Left renal pelvis (tissue), 4 donors: ENCODE results near the gene ZNF541. TPM values are rescaled to one million over a fixed set of nuclear protein-coding genes. Genes with fewer than 3 reads are reported as not detected.

Experiments used
- DNase-seq, 4 donors: peaks; one replicate each; pipeline ENCODE4 v3.0.0-alpha.2; 2013; ENCODE audit warnings: low read depth in 4 of 4, low spot score in 3 of 4
- polyA plus RNA-seq, 4 donors: library from polyadenylated mRNA; unstranded; fragments of 120-200 nt; gene quantifications; one replicate each; pipeline ENCODE4 v1.2.1, GENCODE V29; 2013; ENCODE audit not compliant: insufficient read length in 4 of 4

Gene ZNF541
- polyA plus RNA-seq, 4 donors: 0.19 to 0.50 (median 0.29) TPM

GRCh38 chr19:47549261-47549862, 23.6 kb downstream of the ZNF541 start:
- DNase-seq: no peak

DNA sequence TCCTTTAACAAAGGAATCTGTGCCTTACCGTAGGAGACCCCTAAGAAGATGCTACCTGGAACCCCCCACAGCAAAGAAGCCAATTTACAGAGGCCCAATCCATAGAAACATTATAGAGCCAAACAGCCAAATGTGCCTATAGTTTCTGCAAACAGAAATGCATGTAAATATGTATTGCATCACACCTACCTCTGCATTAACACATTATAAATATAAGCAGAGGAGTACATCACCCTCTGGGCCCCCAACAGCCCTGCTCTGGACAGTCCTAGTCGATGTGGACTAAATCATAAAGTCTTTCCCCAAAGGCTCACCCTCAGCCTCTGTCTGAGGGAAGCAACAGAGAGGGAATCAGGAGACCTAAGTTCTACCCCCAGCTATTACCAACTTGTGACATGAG, 25.7 kb downstream of the ZNF541 start:
- DNase-seq: no peak

DNA sequence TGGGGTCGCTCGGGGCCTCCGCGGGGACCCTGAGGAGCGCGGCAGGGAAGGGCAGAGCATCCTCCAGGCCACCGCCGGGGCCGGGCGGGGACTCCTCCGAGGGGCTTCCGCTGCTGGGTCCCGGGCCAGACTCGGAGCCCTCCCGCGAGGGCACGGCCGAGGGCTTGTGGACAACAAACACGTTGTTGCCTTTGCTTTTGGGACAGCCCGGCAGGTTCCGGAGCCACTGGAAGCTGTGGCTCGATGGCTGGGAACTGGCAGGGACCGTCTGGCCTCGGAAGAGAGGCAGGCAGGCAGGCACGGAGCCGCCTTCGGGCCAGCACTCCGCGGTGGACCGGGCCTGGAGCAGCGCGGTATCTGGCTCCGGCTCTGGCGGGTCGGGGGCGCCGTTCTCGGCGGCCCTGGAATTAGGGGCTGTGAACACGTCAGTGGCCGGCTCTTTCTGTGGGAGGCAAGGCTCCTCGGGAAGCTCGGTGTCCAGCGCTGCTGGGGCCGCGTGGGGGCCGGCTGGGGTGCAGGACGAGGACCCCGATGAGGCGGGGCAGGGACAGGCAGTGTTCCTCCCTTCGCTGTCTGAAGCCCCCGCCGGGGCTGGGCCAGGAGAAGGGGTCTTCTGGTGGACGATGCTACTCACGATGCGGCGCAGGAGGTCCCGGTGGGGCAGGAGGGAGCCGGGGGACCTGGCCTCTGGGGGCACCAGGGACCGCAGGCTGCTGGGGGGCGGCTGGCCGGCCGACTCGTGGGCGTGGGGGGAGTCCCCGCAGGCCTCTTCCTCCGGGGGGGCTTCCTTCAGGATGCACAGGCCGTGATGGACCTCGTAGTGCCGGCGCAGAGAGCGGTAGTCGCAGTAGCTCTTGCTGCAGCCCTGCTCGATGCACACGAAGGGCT, 27.6 kb downstream of the ZNF541 start:
- DNase-seq: no peak

- no peak for DNase-seq
These were observed 28.5 kb downstream of the ZNF541 start for GRCh38 chr19:47544476-47544875.

- no peak for DNase-seq
These were observed 28.9 kb downstream of the ZNF541 start for GRCh38 chr19:47544075-47544474.

DNA sequence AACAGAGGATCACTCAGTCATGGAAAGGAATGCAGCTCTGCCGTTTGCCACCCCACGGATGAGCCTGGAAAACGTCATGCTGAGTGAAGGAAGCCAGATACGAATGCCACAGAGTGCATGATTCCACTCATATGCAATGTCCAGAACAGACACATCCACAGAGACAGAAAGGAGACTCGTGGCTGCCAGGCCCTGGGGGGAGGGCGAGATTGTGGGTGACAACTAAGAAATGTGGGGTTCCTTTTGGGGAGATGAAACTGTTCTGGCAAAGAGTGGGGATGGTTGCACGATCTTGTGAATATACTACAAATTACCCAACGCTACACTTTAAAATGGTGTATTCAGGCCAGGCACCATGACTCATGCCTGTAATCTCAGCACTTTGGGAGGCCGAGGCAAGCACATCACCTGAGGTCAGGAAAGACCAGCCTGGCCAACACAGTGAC, 30.9 kb downstream of the ZNF541 start:
- no peak for DNase-seq

GRCh38 chr19:47541518-47541917, 31.4 kb downstream of the ZNF541 start:
- DNase-seq: no peak

GRCh38 chr19:47540748-47541147, 32.2 kb downstream of the ZNF541 start:
- DNase-seq: no peak

- DNase-seq: no peak
These were observed 33.1 kb downstream of the ZNF541 start for GRCh38 chr19:47539747-47540311.

GRCh38 chr19:47538812-47539211, 34.1 kb downstream of the ZNF541 start:
- no peak for DNase-seq

GRCh38 chr19:47537493-47537892, 35.5 kb downstream of the ZNF541 start:
- DNase-seq: no peak

DNA sequence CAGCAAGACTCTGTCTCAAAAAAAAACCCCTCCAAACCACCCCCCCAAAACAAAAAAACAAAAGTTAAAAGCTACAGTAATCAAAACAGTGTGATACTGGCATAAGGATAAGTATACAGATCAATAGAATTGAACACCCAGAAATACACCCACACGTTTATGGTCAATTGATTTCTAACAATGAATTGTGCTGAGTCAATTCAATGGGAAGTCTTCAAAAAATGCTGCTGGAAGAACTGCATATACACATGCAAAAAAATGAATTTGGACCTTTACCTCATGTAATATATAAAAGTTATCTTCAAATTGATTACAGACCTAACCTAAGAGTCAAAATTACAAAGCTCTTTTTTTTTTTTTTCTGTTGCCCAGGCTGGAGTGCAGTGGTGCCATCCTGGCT, 38.3 kb downstream of the ZNF541 start:
- DNase-seq: no peak

- no peak for DNase-seq
These were observed 41.1 kb downstream of the ZNF541 start for GRCh38 chr19:47531640-47532387.

DNA sequence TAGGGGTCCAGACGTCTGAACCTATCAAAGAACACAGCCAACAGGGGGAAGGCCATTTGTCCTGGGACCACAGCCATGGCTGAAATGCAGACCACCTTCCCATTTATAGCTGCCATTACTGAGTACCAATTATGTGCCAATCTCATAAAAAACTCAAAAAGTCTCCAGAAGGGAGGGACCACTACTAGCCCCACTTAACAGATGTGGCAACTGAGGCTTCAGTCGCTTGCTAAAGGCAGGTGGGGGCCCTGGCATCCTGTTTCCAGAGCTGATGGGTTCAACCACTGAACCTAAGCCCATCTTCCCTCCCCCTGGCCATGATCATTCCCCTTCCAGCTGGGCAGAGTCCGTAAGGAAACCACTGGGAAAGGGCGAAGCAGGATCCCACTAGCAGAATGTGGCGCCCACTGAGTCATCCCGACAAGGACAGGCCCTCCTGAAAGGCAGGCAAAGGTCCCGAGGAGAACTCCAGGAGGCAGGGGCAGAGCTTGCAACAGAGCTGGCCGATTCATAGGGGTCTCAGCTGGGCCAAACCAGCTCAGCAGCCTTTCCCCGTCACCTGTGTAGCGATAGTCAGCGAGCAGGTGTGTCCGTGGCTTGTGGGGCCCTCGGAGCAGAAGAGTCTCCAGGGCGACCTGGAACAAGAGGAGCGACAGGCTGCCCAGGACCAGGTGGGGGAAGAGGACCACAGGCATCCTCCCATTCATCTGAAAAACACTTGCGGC, 43.8 kb downstream of the ZNF541 start:
- DNase-seq: no peak

GRCh38 chr19:47526798-47527197, 46.1 kb downstream of the ZNF541 start:
- DNase-seq: no peak

GRCh38 chr19:47523473-47523872, 49.5 kb downstream of the ZNF541 start:
- peak in 1 of 4 donors; percentile 19 for DNase-seq
